ENCODE data around the gene ATF6B.

Gene ATF6B

DNA sequence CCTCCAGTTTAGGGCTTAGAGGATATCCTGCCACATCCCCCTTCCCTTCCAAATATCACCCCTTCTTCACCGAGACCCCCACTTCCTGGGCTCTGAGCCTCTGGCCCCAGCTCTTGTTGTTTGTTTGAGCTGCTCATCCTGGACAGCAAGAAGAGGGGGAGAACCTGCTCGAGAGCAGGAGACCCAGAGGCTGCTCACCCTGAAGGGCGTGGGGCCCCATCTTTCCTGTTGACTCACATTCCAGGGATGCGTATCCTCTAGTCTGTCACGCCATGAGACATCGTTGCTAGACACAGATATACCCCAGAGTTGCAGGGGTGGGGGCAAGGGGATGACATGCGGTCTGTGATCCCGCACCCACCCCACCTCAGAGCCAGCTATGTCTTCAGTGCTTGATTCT lies 13.2 kb downstream of the ATF6B start:
- 0 out of 2 replicates have a peak, but pooled peaks cover 2% of the 10 kb centered on the region for H3K27me3 ChIP-seq (replicated peaks; ENCODE audit: insufficient read depth, low read length)
- H3K36me3 ChIP-seq (replicated peaks; ENCODE audit: insufficient read depth, low read length): no peaks in the 10 kb centered on the region
- H3K27ac ChIP-seq (ENCODE audit: low read length): no peak overlapping the region
- no peak overlapping the region for H2AFZ ChIP-seq (ENCODE audit: low read length)
- TF ChIP-seq, protein P1, sequence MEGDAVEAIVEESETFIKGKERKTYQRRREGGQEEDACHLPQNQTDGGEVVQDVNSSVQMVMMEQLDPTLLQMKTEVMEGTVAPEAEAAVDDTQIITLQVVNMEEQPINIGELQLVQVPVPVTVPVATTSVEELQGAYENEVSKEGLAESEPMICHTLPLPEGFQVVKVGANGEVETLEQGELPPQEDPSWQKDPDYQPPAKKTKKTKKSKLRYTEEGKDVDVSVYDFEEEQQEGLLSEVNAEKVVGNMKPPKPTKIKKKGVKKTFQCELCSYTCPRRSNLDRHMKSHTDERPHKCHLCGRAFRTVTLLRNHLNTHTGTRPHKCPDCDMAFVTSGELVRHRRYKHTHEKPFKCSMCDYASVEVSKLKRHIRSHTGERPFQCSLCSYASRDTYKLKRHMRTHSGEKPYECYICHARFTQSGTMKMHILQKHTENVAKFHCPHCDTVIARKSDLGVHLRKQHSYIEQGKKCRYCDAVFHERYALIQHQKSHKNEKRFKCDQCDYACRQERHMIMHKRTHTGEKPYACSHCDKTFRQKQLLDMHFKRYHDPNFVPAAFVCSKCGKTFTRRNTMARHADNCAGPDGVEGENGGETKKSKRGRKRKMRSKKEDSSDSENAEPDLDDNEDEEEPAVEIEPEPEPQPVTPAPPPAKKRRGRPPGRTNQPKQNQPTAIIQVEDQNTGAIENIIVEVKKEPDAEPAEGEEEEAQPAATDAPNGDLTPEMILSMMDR (IDR thresholded peaks at IDR 0.05; ENCODE audit: low read length): no peak
- TF ChIP-seq EZH2 (optimal IDR thresholded peaks at IDR 0.05; ENCODE audit: low read depth, low read length): no peak
- TF ChIP-seq EZH2phosphoT487 (IDR thresholded peaks at IDR 0.05; ENCODE audit: low read length): no peak
- H3F3A ChIP-seq (ENCODE audit: insufficient read depth, low read length): no peaks in the 10 kb centered on the region
- H3K4me2 ChIP-seq (ENCODE audit: low read depth, low read length): no peak overlapping the region
- H3K4me3 ChIP-seq (ENCODE audit: low read length): no peak overlapping the region
- H3K9ac ChIP-seq (ENCODE audit: low read length): no peak overlapping the region
- H3K9me3 ChIP-seq (replicated peaks; ENCODE audit: insufficient read depth, low read length): no peaks in the 10 kb centered on the region
- no peaks in the 10 kb centered on the region for H3K4me1 ChIP-seq (ENCODE audit: low read length)
- DNase-seq: no peak
- no peaks in the 10 kb centered on the region for H3K79me2 ChIP-seq (ENCODE audit: low read length)
- H3K9me2 ChIP-seq (replicated peaks; ENCODE audit: insufficient read depth, low read length): no peaks in the 10 kb centered on the region
- no peaks in the 10 kb centered on the region for H4K20me1 ChIP-seq (ENCODE audit: insufficient read depth, low read length)

DNA sequence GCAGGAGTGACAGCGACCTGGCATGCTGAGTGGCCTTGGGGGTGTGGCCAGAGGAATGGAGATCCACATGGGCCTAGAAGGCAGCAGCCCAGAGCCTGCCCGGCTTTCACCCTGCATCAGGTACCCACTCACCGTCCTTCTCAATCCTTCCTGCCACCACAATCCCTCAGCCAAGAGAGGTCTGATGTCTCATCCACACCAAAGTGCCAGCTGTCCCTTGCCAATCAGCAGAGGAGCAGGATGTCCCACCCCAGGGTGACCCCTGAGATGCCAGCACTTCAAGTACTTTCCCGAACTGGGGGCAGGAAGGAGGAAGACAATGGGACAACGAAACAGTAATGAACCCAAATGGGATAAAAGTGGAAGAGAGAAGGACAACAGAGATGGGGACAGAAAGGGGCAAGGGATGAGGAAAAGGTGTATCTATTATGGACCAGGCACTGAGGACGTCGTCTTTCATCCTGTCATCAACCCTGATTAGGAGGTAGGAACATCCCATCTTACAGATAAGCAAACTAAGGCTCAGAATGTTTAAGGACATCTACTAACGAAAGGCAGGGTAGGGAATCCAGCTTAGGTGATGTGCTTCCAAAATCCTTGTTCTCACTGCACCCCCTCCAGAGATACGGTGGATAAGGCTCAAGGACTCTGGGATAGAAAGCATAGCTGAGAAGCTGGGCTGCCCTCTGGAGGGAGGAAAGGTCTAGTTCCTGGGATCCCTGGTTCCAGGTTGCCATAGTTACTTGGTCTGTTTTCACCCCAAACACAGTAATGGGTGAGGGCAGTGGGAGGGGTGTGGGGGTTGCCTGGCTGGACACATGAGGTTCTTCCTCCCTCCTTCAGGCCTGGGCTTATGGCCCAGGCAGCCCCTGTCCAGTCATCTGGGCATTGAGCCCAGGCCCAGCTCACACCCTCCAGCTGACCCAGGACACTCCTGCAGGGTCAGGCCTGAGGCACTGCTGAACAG lies 14.4 kb downstream of the ATF6B start:
- Histone ChIP-seq H3K9me3 (replicated peaks; ENCODE audit: insufficient read depth, low read length) (no peaks in the 10 kb centered on the region), H3K27me3 (replicated peaks; ENCODE audit: insufficient read depth, low read length) (peaks cover 12% of the 10 kb centered on the region), H4K20me1 (ENCODE audit: insufficient read depth, low read length) (no peaks in the 10 kb centered on the region), H3K36me3 (replicated peaks; ENCODE audit: insufficient read depth, low read length) (no peaks in the 10 kb centered on the region), H3K79me2 (ENCODE audit: low read length) (no peaks in the 10 kb centered on the region), H3K4me1 (ENCODE audit: low read length) (no peaks in the 10 kb centered on the region), H3K27ac (ENCODE audit: low read length) (no peak overlapping the region), H3F3A (ENCODE audit: insufficient read depth, low read length) (no peaks in the 10 kb centered on the region), H3K4me3 (ENCODE audit: low read length) (no peak overlapping the region), H3K4me2 (ENCODE audit: low read depth, low read length) (no peak overlapping the region), H3K9ac (ENCODE audit: low read length) (no peak overlapping the region), H3K9me2 (replicated peaks; ENCODE audit: insufficient read depth, low read length) (no peaks in the 10 kb centered on the region), H2AFZ (ENCODE audit: low read length) (no peak overlapping the region)
- TF ChIP-seq, protein P1 (IDR thresholded peaks at IDR 0.05; ENCODE audit: low read length): no peak
- TF ChIP-seq EZH2phosphoT487 (IDR thresholded peaks at IDR 0.05; ENCODE audit: low read length) (no peak), EZH2 (optimal IDR thresholded peaks at IDR 0.05; ENCODE audit: low read depth, low read length) (no peak)
- DNase-seq: no peak

DNA sequence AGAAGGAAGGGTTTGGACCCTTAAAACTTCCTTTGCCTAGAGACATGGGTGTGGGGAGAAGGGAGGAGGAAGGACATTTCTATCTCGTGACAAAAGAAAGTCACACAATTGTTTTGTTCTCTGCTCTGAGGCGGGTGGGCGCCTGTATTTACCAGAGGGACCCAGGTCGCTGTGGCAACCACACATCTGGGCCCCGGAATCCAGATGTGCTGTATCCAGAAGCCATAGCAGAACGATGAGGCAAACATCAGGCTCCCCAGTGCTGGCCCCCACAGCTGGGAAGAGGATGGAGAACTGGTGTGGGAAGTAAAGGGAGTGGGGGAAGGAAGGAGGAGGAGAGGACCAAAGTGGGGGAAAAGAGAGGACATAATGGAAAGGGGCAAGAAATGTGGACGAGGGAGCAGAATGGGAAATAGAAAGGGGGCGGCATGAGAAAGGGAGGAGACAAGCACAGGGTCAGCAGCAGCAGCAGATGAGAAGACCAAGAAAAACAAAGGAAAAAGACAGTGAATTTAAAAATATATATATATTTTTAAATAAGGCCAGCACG lies 15.5 kb downstream of the ATF6B start:
- no peaks in the 10 kb centered on the region for H3K9me3 ChIP-seq (replicated peaks; ENCODE audit: insufficient read depth, low read length)
- no peak overlapping the region for H3K4me2 ChIP-seq (ENCODE audit: low read depth, low read length)
- no peaks in the 10 kb centered on the region for H3K79me2 ChIP-seq (ENCODE audit: low read length)
- H2AFZ ChIP-seq (ENCODE audit: low read length): no peak overlapping the region
- TF ChIP-seq, protein P1 (IDR thresholded peaks at IDR 0.05; ENCODE audit: low read length): no peak
- TF ChIP-seq EZH2 (optimal IDR thresholded peaks at IDR 0.05; ENCODE audit: low read depth, low read length) (no peak), EZH2phosphoT487 (IDR thresholded peaks at IDR 0.05; ENCODE audit: low read length) (no peak)
- no peak overlapping the region for H3K27ac ChIP-seq (ENCODE audit: low read length)
- no peak overlapping the region for H3K9ac ChIP-seq (ENCODE audit: low read length)
- H3K4me3 ChIP-seq (ENCODE audit: low read length): no peak overlapping the region
- no peaks in the 10 kb centered on the region for H3K4me1 ChIP-seq (ENCODE audit: low read length)
- no peaks in the 10 kb centered on the region for H3K9me2 ChIP-seq (replicated peaks; ENCODE audit: insufficient read depth, low read length)
- peaks cover 21% of the 10 kb centered on the region for H3K27me3 ChIP-seq (replicated peaks; ENCODE audit: insufficient read depth, low read length)
- H3K36me3 ChIP-seq (replicated peaks; ENCODE audit: insufficient read depth, low read length): no peaks in the 10 kb centered on the region
- no peaks in the 10 kb centered on the region for H4K20me1 ChIP-seq (ENCODE audit: insufficient read depth, low read length)
- H3F3A ChIP-seq (ENCODE audit: insufficient read depth, low read length): no peaks in the 10 kb centered on the region
- DNase-seq: no peak

Measured in MM.1S (cell line).